DOHH2 (cell line): Measurements from ENCODE around the gene SHANK3.

Experiments
- EZH2phosphoT487 ChIP-seq: fragments of 200-600 bp; sonication (generic); IDR thresholded peaks from 2 replicates; pipeline ENCODE4 v1.6.1; 2017; ENCODE audit warnings: borderline replicate concordance, mild to moderate bottlenecking, antibody characterized with exemption, low read length, moderate library complexity, mixed read lengths
- TF ChIP-seq, protein P1 (sequence below): fragments of 200-600 bp; sonication (generic); IDR thresholded peaks from one replicate; pipeline ENCODE4 v1.5.1; 2014; ENCODE audit warnings: antibody characterized with exemption, mild to moderate bottlenecking, low read depth, low read length; ENCODE audit not compliant: poor library complexity, severe bottlenecking

DNA sequence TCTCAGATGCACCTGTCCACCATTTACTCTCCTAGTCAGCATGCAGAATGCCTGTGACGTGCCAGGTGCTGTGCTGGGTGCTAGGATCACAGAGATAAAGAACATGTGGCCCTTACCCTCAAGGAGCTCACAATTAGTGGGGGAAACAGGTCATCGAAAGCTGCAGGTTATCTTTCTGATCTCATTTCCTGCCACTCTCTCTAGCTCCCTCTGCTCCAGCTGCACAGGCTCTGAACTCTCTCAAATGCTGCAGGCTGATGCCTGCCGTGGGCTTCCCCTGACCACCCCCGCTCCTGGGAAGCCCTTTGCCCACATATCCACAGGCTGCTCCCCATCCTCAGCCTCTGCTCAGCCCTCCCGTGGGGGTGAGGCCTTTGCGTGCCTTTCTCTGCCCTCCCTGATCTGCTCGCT lies 29.6 kb downstream of the SHANK3 start:
- TF ChIP-seq, protein P1, sequence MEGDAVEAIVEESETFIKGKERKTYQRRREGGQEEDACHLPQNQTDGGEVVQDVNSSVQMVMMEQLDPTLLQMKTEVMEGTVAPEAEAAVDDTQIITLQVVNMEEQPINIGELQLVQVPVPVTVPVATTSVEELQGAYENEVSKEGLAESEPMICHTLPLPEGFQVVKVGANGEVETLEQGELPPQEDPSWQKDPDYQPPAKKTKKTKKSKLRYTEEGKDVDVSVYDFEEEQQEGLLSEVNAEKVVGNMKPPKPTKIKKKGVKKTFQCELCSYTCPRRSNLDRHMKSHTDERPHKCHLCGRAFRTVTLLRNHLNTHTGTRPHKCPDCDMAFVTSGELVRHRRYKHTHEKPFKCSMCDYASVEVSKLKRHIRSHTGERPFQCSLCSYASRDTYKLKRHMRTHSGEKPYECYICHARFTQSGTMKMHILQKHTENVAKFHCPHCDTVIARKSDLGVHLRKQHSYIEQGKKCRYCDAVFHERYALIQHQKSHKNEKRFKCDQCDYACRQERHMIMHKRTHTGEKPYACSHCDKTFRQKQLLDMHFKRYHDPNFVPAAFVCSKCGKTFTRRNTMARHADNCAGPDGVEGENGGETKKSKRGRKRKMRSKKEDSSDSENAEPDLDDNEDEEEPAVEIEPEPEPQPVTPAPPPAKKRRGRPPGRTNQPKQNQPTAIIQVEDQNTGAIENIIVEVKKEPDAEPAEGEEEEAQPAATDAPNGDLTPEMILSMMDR = no peak
- no peak for TF ChIP-seq EZH2phosphoT487
